Ureter (tissue), 1 donor: ENCODE data around the gene RWDD1. TPM values are rescaled to one million over a fixed set of nuclear protein-coding genes. Genes with fewer than 3 reads are reported as not detected.

Source experiments
- DNase-seq: peaks from one replicate; pipeline ENCODE4 v3.0.0-alpha.2; 2020; ENCODE audit warnings: low spot score
- total RNA-seq: library from RNA; stranded (reverse); gene quantifications from one replicate; pipeline ENCODE4 v1.2.4, GENCODE V29; 2023
- donor health status: DM: yes; HTN: yes; CAD: no.

Gene RWDD1
- total RNA-seq: 42.6 TPM

DNA sequence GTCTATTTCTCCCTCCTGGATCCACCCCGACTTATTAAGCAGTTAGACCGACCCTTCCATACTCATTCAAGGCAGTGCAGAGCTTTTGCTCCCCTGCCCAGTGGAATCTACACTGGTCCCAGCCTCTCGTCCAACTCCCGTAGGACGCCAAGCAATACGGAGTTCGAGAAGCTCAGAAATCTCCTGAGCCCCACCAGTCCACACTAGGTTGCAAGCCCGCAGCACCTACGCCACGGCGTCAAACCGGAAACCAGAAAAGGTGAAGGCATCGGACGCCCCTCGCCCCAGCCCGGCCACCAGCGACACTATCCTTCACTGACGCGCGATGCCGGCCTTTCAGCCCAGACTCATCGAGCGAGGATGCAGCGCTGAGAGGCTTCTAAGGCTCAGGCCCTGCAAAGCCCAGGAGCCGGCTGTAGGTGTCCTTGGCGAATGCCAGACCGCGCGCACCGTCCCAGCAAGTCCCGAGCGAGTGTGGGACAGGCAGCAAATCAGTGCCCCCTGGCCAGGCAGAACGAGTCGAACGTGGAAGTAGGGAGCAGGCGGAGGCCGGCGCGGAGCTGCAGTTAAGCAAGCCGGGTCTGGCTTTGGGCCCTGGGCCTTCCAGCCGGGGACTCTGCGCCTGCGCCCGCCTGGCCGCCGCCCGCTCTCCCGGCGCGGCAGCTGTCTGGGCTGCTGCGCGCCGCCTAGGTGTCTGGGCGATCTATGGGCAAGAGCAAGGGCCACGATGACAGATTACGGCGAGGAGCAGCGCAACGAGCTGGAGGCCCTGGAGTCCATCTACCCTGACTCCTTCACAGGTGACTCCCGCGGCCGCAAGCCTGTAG, at the start of gene RWDD1:
Gene RWDD1, plus strand, starts transcription at position 649 of the 827 bp plus-strand sequence. Its CDS starts 79 bp downstream, at position 728.
- peak; percentile 99 for DNase-seq

DNA sequence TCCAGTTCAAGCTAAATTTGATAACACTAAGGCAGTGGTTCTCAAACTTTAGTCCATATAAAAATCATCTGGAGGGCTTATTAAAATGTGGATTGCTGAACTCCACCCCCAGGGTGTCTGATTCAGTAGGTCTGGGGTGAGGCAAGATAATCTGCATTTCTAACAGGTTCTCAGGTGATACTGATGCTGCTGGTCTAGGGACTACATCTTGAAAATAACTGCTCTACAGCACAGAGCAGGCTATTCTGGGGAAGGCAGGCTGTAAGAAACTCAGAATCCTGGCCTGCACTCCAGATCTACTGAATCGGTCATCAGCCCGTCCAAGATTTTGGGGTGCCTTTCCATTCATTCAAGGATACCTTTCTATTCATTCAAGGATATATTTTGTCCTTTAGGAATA, 48.4 kb upstream of the RWDD1 start:
- no peak for DNase-seq

DNA sequence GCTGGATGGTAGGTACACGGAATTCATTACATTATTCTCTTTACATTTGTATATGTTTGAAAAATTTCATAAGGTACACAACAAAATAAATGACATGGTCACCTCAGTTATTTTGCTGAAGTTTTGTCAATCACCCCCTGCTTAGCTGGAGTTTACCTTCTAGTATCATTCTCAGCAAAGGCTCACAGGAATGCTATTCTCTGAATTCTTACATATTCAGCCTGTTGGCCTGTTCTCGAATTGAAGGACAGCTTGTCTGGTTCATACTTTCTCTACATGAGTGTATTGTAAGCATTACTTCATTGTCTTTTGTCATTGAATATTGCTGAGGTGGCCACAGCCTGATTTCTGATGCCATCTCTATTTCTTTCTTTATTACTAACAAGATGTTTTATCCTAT, 47.1 kb upstream of the RWDD1 start:
- no peak for DNase-seq

GRCh38 chr6:116528133-116528532, 43.2 kb upstream of the RWDD1 start:
- DNase-seq: no peak

GRCh38 chr6:116528780-116529179, 42.5 kb upstream of the RWDD1 start:
- no peak for DNase-seq

DNA sequence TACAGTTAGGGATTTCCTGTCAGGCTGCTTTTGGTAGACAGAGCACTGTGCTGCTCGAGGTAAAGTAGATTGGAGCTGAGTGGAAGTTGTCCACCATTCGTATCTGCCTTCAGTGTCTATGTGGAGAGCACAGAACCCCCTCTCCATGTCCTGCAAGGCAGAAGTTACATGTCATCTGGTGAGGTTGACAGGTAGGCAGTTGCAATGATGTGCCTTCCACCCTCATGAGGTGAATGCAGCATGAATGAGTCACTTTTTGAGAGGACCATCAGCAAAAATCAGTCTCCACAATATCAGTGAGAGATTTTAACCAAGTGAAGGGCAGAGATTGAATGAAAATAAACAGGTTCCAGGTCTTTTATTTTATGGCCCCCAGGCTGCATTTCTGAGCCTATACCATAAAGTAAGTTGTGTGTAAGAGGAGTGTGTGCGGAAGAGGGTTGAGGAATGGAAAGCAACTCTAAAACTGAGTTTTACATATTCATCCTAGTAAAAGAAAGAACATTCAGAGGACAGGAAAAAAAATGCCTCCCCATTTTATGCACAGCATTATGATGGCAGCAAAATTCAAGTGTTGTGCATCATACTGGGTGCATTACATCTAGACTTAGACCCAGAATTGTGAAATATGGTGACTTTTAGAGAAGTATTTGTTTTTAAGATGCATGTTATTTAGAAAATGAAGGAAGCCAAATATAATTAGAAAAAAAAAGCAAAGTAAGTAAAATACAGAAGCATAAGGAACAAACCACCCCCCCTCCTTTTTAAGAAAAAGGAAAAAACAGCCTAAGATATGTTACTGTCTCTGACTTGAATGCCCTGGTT, 41.6 kb upstream of the RWDD1 start:
- no peak for DNase-seq

- DNase-seq: no peak
Observed at GRCh38 chr6:116530436-116530835, 40.9 kb upstream of the RWDD1 start.

- DNase-seq: peak; percentile 65
Observed at GRCh38 chr6:116531675-116532570, 39.4 kb upstream of the RWDD1 start.

DNA sequence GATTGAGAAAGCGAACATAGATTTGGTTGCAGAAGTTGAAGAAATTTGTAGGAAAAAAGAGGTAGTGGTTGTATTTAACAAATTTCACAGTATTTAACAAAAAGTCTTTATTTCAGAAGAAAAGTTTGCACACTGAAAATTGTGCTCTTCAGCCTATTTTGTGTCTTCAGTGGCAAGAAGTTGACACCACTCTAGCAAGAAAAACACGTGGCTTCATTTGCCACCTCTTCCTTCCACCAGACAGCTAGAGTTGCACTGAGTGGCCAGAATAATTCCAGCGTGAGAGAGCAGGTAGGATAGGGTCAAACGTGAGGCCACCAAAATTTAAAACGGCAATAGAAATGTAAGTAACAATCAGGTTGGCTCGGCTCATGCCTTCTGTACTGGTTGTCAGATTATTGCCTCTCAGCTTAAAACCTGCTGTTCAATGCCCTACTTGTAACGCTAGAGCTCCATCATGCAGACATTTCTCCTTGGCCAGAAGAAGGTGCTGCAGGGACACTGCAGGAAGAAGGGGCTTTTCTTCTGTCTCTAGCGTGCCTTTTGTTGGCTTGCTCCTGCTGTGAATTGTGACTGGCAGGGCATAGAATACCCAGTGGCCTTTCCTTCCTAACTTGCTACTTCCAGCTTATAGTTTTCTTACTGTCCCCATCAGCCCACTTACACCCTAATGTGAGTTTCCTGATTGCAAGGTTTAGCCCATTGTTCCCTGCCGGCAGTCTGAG, 37.9 kb upstream of the RWDD1 start:
- DNase-seq: no peak

GRCh38 chr6:116535109-116535508, 36.2 kb upstream of the RWDD1 start:
- no peak for DNase-seq

- no peak for DNase-seq
Observed at GRCh38 chr6:116536216-116536621, 35.1 kb upstream of the RWDD1 start.

DNA sequence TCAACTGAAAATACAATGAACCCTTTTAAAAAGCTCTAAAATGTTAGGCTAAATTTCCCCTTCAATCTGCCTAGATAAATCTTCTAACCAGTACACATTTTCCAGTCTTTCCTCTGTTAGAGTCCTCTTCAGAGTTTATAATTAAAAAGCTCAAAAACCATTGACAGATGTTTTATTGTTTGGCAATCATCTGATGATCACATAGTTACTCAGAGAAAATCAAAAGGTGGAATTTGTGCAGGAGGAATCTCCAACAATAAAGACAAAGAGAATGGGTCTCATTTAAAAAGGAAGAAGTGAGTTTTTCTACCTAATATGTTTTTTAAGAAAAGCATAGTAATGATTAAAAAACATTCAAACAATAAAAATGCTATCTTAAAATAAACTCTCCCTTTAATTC, 28.9 kb upstream of the RWDD1 start:
- DNase-seq: no peak

DNA sequence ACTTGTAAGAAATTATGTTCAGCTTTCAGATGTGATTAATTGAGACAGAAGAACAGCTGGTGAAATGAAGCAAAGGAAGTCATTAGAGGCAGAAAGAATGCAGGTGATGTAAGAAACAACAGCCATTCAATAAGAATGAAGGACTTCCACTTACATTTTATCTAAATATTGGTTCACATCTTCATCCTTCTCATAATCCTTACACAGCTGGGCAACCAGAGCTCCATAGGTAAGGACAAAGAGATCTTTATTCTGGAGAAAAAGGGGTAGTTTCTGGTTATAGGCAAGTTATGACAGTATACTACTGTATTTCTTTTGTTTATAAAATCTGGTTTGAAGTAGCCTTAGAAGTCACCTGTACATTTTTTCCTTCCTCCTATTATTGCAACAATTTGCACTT, 28.2 kb upstream of the RWDD1 start:
- DNase-seq: no peak

DNA sequence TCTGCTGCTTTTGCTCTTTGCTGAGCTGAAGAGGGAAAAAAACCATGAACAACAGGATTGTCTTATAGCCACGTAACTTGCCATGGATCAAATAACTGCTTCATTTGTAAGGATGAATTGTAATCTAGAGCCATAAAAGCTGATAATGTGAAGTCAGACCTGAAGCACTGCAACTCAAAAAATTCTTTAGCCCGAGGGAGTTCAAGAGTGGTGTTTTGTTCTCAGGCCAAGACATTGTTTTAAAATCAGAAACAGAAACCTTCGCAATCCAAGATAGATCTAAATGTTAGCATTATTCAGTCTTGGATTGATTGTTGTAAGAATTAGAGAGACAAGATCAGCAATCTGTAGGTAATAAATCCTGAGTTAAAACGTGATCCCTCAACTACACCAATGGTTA, 25.7 kb upstream of the RWDD1 start, which contains the start of gene TRAPPC3L:
Gene TRAPPC3L, minus strand, starts transcription at position 34 of the 400 bp plus-strand sequence. CDS start 170 bp downstream, outside the sequence.
- DNase-seq: no peak

GRCh38 chr6:116547358-116547757, 23.9 kb upstream of the RWDD1 start:
- no peak for DNase-seq

DNA sequence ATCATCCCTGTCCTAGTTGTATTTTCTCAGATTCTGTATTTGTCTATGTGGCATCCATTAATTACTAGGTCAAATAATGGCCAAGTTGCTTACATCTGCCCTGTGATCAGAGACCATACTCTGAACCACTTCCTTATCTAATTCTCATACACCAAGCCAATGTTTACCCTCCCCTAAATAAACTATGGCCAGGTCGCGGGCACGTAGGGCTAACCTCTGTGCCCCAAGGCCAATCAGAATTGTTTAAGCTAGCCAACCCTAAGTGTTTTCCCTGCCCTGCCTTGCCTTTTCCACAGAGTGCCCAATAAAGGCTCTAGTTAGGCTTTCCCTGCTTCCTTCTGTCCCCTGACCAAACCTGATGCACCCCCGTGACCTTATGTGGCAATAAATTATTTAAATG, 20.5 kb upstream of the RWDD1 start:
- DNase-seq: no peak

GRCh38 chr6:116553451-116553850, 17.9 kb upstream of the RWDD1 start, which contains the start of gene CALHM4:
CALHM4 (plus strand) TSS chr6:116553751; CDS start chr6:116553794, 43 bp downstream.
- DNase-seq: no peak

GRCh38 chr6:116556065-116556464, 15.2 kb upstream of the RWDD1 start:
- DNase-seq: no peak

GRCh38 chr6:116556814-116557415, 14.4 kb upstream of the RWDD1 start:
- DNase-seq: no peak

GRCh38 chr6:116557893-116558292, 13.4 kb upstream of the RWDD1 start:
- DNase-seq: no peak

DNA sequence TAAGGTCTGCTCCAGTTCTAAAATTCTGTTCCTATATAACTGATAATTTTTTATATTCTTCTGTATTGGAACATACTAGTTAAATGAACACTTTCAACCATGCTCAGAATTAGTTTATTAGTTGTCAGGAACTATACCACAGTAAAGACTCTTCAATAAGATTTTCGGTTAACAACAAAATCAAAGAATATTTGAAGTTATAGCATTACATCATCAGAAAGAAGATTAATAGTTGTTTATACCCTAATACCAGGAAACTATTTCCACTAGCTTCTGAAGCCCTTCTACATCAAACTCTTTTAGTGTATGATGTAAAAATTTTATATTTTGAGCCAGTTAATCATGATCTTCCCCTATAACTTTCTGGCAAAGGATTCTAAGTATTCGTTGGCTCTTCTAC, 11.2 kb upstream of the RWDD1 start:
- DNase-seq: no peak
